CD14-positive monocyte (primary cell): ENCODE data around the gene RAMACL. TPM values are rescaled to one million over a fixed set of nuclear protein-coding genes. Genes with fewer than 3 reads are reported as not detected.

ENCODE experiments used
- DNase-seq, 3 donors: peaks; one replicate each; pipeline ENCODE4 v3.0.0-alpha.2; 2011 to 2022
- H2AFZ ChIP-seq: 2 replicates; pipeline ENCODE4 v1.6.0; 2012; ENCODE audit warnings: mild to moderate bottlenecking, low read depth, low read length, inconsistent platforms; ENCODE audit not compliant: insufficient read depth, poor library complexity, severe bottlenecking
- H3K27ac ChIP-seq, 2 donors: 1 replicate in 1 of 2; 2 replicates in 1 of 2; pipeline ENCODE4 v1.5.1; 2012 to 2013; ENCODE audit warnings: low read length in 2 of 2, control low read depth in 1 of 2, inconsistent platforms in 1 of 2, low read depth in 1 of 2, mild to moderate bottlenecking in 1 of 2
- H3K27me3 ChIP-seq, 2 donors: one replicate each; pipeline versions ENCODE4 v1.6.0 to v1.6.1; 2011 to 2013; ENCODE audit warnings: low read length in 2 of 2; ENCODE audit not compliant: control insufficient read depth in 2 of 2, insufficient read depth in 2 of 2
- H3K36me3 ChIP-seq, 2 donors: replicated peaks in 1 of 2; 1 replicate in 1 of 2; 2 replicates in 1 of 2; pipeline versions ENCODE4 v1.5.1 to v1.6.1; 2012 to 2013; ENCODE audit warnings: low read length in 2 of 2, control low read depth in 1 of 2, inconsistent platforms in 1 of 2, mild to moderate bottlenecking in 1 of 2; ENCODE audit not compliant: insufficient read depth in 2 of 2, control insufficient read depth in 1 of 2
- H3K4me1 ChIP-seq, 2 donors: 1 replicate in 1 of 2; 2 replicates in 1 of 2; pipeline versions ENCODE4 v1.5.1 to v1.6.1; 2012 to 2013; ENCODE audit warnings: low read length in 2 of 2, control low read depth in 1 of 2, inconsistent platforms in 1 of 2, mild to moderate bottlenecking in 1 of 2, moderate library complexity in 1 of 2; ENCODE audit not compliant: insufficient read depth in 2 of 2, control insufficient read depth in 1 of 2
- H3K4me2 ChIP-seq: replicated peaks from 2 replicates; pipeline ENCODE3; 2012; ENCODE audit warnings: low read length, moderate library complexity, mild to moderate bottlenecking; ENCODE audit not compliant: poor library complexity, severe bottlenecking; ENCODE audit errors: extremely low read depth
- H3K4me3 ChIP-seq, 3 experiments: fragments of 200-600 bp in 1 of 3; sonication (generic) in 1 of 3; replicated peaks in 1 of 3; 1 replicate in 2 of 3; 2 replicates in 1 of 3; pipeline ENCODE4 v1.5.1; 2011 to 2013; ENCODE audit warnings: low read length in 3 of 3, mild to moderate bottlenecking in 3 of 3, control low read depth in 2 of 3, low read depth in 2 of 3, inconsistent platforms in 1 of 3, moderate library complexity in 1 of 3
- H3K79me2 ChIP-seq: 2 replicates; pipeline ENCODE4 v1.6.0; 2012; ENCODE audit warnings: mild to moderate bottlenecking, control low read depth, inconsistent platforms, low read length, moderate library complexity; ENCODE audit not compliant: insufficient read depth
- H3K9ac ChIP-seq: 2 replicates; pipeline ENCODE4 v1.6.0; 2017; ENCODE audit warnings: low read length, mild to moderate bottlenecking; ENCODE audit not compliant: insufficient read depth, poor library complexity, severe bottlenecking
- H3K9me3 ChIP-seq, 2 donors: replicated peaks in 1 of 2; 1 replicate in 1 of 2; 2 replicates in 1 of 2; pipeline versions ENCODE4 v1.5.1 to v1.6.1; 2012 to 2013; ENCODE audit warnings: low read length in 2 of 2, control low read depth in 1 of 2; ENCODE audit not compliant: control insufficient read depth in 1 of 2, insufficient read depth in 1 of 2
- H4K20me1 ChIP-seq: 2 replicates; pipeline ENCODE4 v1.6.0; 2012; ENCODE audit warnings: mild to moderate bottlenecking, low read length, control low read depth, moderate library complexity; ENCODE audit not compliant: insufficient read depth
- H3K27ac Mint-ChIP-seq, 7 donors: one replicate each; pipeline ENCODE4 v1.8.0; 2020; ENCODE audit warnings: mild to moderate bottlenecking in 7 of 7, mixed read lengths in 7 of 7, moderate library complexity in 6 of 7, inconsistent platforms in 2 of 7
- H3K27me3 Mint-ChIP-seq, 3 donors: one replicate each; pipeline ENCODE4 v1.8.0; 2021 to 2022; ENCODE audit warnings: low read depth in 3 of 3, mild to moderate bottlenecking in 3 of 3, mixed read lengths in 3 of 3, moderate library complexity in 3 of 3, inconsistent platforms in 1 of 3
- H3K36me3 Mint-ChIP-seq, 2 donors: one replicate each; pipeline ENCODE4 v1.8.0; 2020; ENCODE audit warnings: mixed read lengths in 2 of 2, inconsistent platforms in 1 of 2, mild to moderate bottlenecking in 1 of 2
- H3K4me1 Mint-ChIP-seq: one replicate; pipeline ENCODE4 v1.8.0; 2020; ENCODE audit warnings: mild to moderate bottlenecking, mixed read lengths
- H3K4me3 Mint-ChIP-seq, 2 donors: one replicate each; pipeline ENCODE4 v1.8.0; 2020; ENCODE audit warnings: mild to moderate bottlenecking in 2 of 2, mixed read lengths in 2 of 2, moderate library complexity in 1 of 2
- H3K9me3 Mint-ChIP-seq, 7 donors: one replicate each; pipeline ENCODE4 v1.8.0; 2020 to 2022; ENCODE audit warnings: mixed read lengths in 7 of 7, mild to moderate bottlenecking in 6 of 7, moderate library complexity in 6 of 7, inconsistent platforms in 2 of 7
- CTCF ChIP-seq: fragments of 200-600 bp; IDR thresholded peaks from one replicate; pipeline ENCODE4 v1.8.0; 2022; ENCODE audit warnings: antibody characterized with exemption, mild to moderate bottlenecking
- WGBS: methylation state at CpG from one replicate; pipeline ENCODE4 v1.1.5; 2013; ENCODE audit warnings: missing lambda C conversion rate; ENCODE audit not compliant: insufficient coverage; 5-methylcytosine and 5-hydroxymethylcytosine counted together
- intact Hi-C, 2 donors: fragments of 100-400 bp; cut with micrococcal nuclease; formaldehyde crosslinking; loops; one replicate each; pipeline versions ENCODE4 v1.15.0 to v1.15.1; 2023
- polyA plus RNA-seq, 3 donors: library from polyadenylated mRNA; depleted of rRNA in 1 of 3; unstranded in 2 of 3; stranded (reverse) in 1 of 3; fragments of 300-500 nt in 2 of 3; fragments of >200 nt in 1 of 3; fragmentation: Illumina TruSeq in 2 of 3; gene quantifications; 1 replicate in 2 of 3; 2 replicates in 1 of 3; pipeline ENCODE4 v1.2.3, GENCODE V29; 2012 to 2021

RAMACL gene
- polyA plus RNA-seq, 3 donors: 0.05 to 0.33 (median 0.11) TPM

GRCh38 chr6:166604328-166604727, 17.9 kb upstream of the RAMACL start:
- intact Hi-C loops: no loop called here
- Mint-ChIP-seq H3K4me1 (peaks cover 10% of the 10 kb centered on the region), H3K9me3 (peaks cover 0 to 2% (median 0%) of the 10 kb centered on the region in 7 donors), H3K27me3 (peaks cover 0 to 6% (median 3%) of the 10 kb centered on the region in 3 donors), H3K36me3 (no peaks in the 10 kb centered on the region), H3K4me3 (no peak overlapping the region), H3K27ac (no peak overlapping the region)
- WGBS: 91% methylated on average over 6 of the region's 9 CpGs
- Histone ChIP-seq H3K4me3 (no peak overlapping the region), H3K27ac (no peak overlapping the region), H3K9me3 (no peaks in the 10 kb centered on the region), H4K20me1 (no peaks in the 10 kb centered on the region), H3K4me2 (no peak overlapping the region), H3K36me3 (no peaks in the 10 kb centered on the region), H3K27me3 (no peaks in the 10 kb centered on the region), H2AFZ (no peak overlapping the region), H3K79me2 (no peaks in the 10 kb centered on the region), H3K9ac (no peak overlapping the region), H3K4me1 (peaks cover 7% of the 10 kb centered on the region in 2 donors)
- no peak for DNase-seq
- TF ChIP-seq CTCF: no peak

DNA sequence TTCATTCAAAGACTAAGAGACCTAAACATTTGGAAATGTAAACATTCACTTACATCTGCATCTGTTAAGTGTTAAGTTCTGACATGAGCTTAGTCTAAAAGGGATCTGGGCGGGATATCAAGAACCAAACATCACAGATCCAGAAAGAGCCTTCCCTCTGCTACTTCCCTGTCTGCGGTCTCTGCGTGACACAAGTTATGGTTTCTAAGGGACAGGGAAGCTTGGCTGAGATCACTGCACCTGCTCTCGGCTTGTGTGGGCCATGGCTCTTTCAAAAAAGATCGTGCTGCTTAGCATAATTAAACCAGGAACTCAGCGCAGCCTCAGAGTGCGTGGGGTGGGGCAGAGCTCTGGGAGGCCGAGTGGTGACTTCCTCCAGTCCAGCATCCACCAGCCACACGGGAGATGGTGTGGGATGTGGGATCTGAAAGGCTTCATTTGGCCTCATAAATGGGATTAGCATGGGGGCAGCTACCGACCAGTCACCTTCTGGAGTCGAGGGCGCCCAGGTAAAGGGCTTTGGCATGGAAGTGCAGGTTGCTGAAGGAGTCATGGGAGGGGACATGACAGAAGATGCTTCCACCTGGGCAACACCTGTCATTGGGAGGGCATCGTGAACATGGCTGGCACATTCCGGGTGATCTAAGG, 16.7 kb upstream of the RAMACL start:
- Histone ChIP-seq H3K9ac (no peak overlapping the region), H3K4me1 (peaks cover 18 to 19% of the 10 kb centered on the region in 2 donors), H3K36me3 (no peaks in the 10 kb centered on the region), H4K20me1 (no peaks in the 10 kb centered on the region), H3K27me3 (no peaks in the 10 kb centered on the region), H2AFZ (no peak overlapping the region), H3K4me3 (no peak overlapping the region), H3K79me2 (no peaks in the 10 kb centered on the region), H3K9me3 (no peaks in the 10 kb centered on the region), H3K4me2 (no peak overlapping the region), H3K27ac (no peak overlapping the region)
- Mint-ChIP-seq H3K27me3 (peaks cover 0 to 6% (median 3%) of the 10 kb centered on the region in 3 donors), H3K36me3 (no peaks in the 10 kb centered on the region), H3K4me3 (no peak overlapping the region), H3K9me3 (peaks cover 0 to 2% (median 0%) of the 10 kb centered on the region in 7 donors), H3K4me1 (peaks cover 22% of the 10 kb centered on the region), H3K27ac (no peak overlapping the region)
- no peak for DNase-seq
- intact Hi-C loops: no loop called here
- TF ChIP-seq CTCF: no peak
- WGBS: 86% methylated on average over 12 of the region's 14 CpGs
